Activated CD8-positive, alpha-beta memory T cell treated with anti-CD3 and anti-CD28 coated beads, Interleukin-2, amount 50 U/mL, for 1 hour (primary cell): ENCODE results near the gene GLRX2.
A peak's percentile ranks its signal among the peaks of the same experiment; 100 is the strongest.
"Not testable (repeated sequence)": the region's sequence is repeated elsewhere in the genome, so short reads cannot be mapped to it uniquely, and the experiment has no call there.

ENCODE experiments used
- DNase-seq: peaks from one replicate; pipeline ENCODE4 v3.0.0-alpha.2; 2020; ENCODE audit errors: extremely low read depth

Gene GLRX2

GRCh38 chr1:193104907-193105820 is at the start of gene GLRX2:
GLRX2 (minus strand) TSS chr1:193105414; CDS start chr1:193105382, 32 bp downstream.
- DNase-seq = peak; percentile 45

- DNase-seq = no peak
Observed at GRCh38 chr1:193144999-193145398, 39.8 kb upstream of the GLRX2 start.

- no peak for DNase-seq
Observed at GRCh38 chr1:193144361-193144938, 39.2 kb upstream of the GLRX2 start.

- no peak for DNase-seq
Observed at GRCh38 chr1:193143285-193143684, 38.1 kb upstream of the GLRX2 start.

GRCh38 chr1:193142409-193142808 is 37.2 kb upstream of the GLRX2 start:
- no peak for DNase-seq

- DNase-seq = no peak
Observed at GRCh38 chr1:193141804-193142203, 36.6 kb upstream of the GLRX2 start.

GRCh38 chr1:193140254-193140653 is 35.0 kb upstream of the GLRX2 start:
- DNase-seq = no peak

- no peak for DNase-seq
Observed at GRCh38 chr1:193131266-193131860, 26.1 kb upstream of the GLRX2 start.

- no peak for DNase-seq
Observed at GRCh38 chr1:193125369-193125768, 20.2 kb upstream of the GLRX2 start.

GRCh38 chr1:193123751-193124150 is 18.5 kb upstream of the GLRX2 start:
- no peak for DNase-seq

GRCh38 chr1:193121616-193122593 is 16.7 kb upstream of the GLRX2 start, which contains the start of gene CDC73:
CDC73 (plus strand) TSS chr1:193122031; CDS start chr1:193122201, 170 bp downstream.
- DNase-seq = peak; percentile 94

- no peak for DNase-seq
Observed at GRCh38 chr1:193120604-193121166, 15.5 kb upstream of the GLRX2 start.

- no peak for DNase-seq
Observed at GRCh38 chr1:193118803-193119730, 13.9 kb upstream of the GLRX2 start.

- no peak for DNase-seq
Observed at GRCh38 chr1:193118194-193118593, 13.0 kb upstream of the GLRX2 start.

GRCh38 chr1:193117167-193117566 is 12.0 kb upstream of the GLRX2 start:
- not testable (repeated sequence) for DNase-seq

GRCh38 chr1:193115629-193116227 is 10.5 kb upstream of the GLRX2 start:
- no peak for DNase-seq

- DNase-seq = no peak
Observed at GRCh38 chr1:193114485-193115095, 9.4 kb upstream of the GLRX2 start.

- no peak for DNase-seq
Observed at GRCh38 chr1:193113992-193114332, 8.7 kb upstream of the GLRX2 start.
